GM12878 (cell line): ENCODE data around the gene SNAI3. TPM values are rescaled to one million over a fixed set of nuclear protein-coding genes. Genes with fewer than 3 reads are reported as not detected.

ENCODE experiments used
- ATAC-seq: fragments of 200-7000 bp; cut with Tn5 transposase; 3 replicates; pipeline ENCODE4 v1.9.1; 2020; ENCODE audit warnings: mild to moderate bottlenecking, moderate library complexity
- BruUV-seq: library from RNA; stranded (reverse); fragments of 400-500 nt; replicated peaks from 2 replicates; lab custom pipeline; 2021; lab: Mats Ljungman, UMichigan
- CTCF ChIA-PET: fragments of 300-600 bp; sonication (Branson Sonifier 250); formaldehyde crosslinking; extraction: SDS; loops from one replicate; lab custom pipeline; 2021; ENCODE audit warnings: inconsistent platforms; lab: Yijun Ruan, JAX
- POLR2A ChIA-PET: fragments of 350-600 bp; formaldehyde crosslinking; extraction: SDS; loops from one replicate; lab custom pipeline; 2021; ENCODE audit warnings: inconsistent platforms; lab: Charles Lee
- RAD21 ChIA-PET: fragments of 300-600 bp; sonication (Branson Sonifier 250); formaldehyde crosslinking; loops from one replicate; lab custom pipeline; 2023; ENCODE audit warnings: antibody characterized with exemption; ENCODE audit not compliant: unreplicated experiment; lab: Charles Lee
- SMC1A ChIA-PET: fragments of 300-600 bp; sonication (Branson Sonifier 250); formaldehyde crosslinking; loops from one replicate; lab custom pipeline; 2023; ENCODE audit not compliant: unreplicated experiment, uncharacterized antibody; lab: Charles Lee
- DNase-seq: peaks from one replicate; pipeline ENCODE4 v3.0.0-alpha.2; 2011; ENCODE audit warnings: low read depth, low spot score
- FAIRE-seq: peaks from 3 replicates; lab custom pipeline; 2011; peaks lifted over from hg19 to GRCh38; lab: Jason Lieb, UNC
- H2AFZ ChIP-seq: 2 replicates; pipeline ENCODE4 v1.6.0; 2011; ENCODE audit warnings: low read depth, low read length, control low read depth; ENCODE audit not compliant: control insufficient read depth
- H3K27ac ChIP-seq: 2 replicates; pipeline ENCODE4 v1.5.1; 2011; ENCODE audit warnings: control low read depth; ENCODE audit not compliant: control insufficient read depth, insufficient read depth
- H3K27me3 ChIP-seq, 2 experiments: replicated peaks in 1 of 2; 2 replicates each; pipeline versions ENCODE4 v1.6.0 to v1.6.1; 2011; ENCODE audit warnings: low read length in 1 of 2; ENCODE audit not compliant: control insufficient read depth in 2 of 2, insufficient read depth in 2 of 2
- H3K36me3 ChIP-seq, 2 experiments: 2 replicates each; pipeline ENCODE4 v1.5.1; 2011; ENCODE audit warnings: low read length in 1 of 2; ENCODE audit not compliant: control insufficient read depth in 2 of 2, insufficient read depth in 2 of 2
- H3K4me1 ChIP-seq: 2 replicates; pipeline ENCODE4 v1.6.1; 2011; ENCODE audit warnings: mild to moderate bottlenecking, low read length, moderate library complexity, mixed read lengths; ENCODE audit not compliant: control insufficient read depth, insufficient read depth
- H3K4me2 ChIP-seq: 2 replicates; pipeline ENCODE4 v1.6.0; 2011; ENCODE audit warnings: control low read depth; ENCODE audit not compliant: control insufficient read depth, insufficient read depth
- H3K4me3 ChIP-seq: fragments of 200-600 bp; sonication (generic); 2 replicates; pipeline ENCODE4 v1.5.1; 2016
- H3K79me2 ChIP-seq: 2 replicates; pipeline ENCODE4 v1.6.0; 2011; ENCODE audit warnings: low read length; ENCODE audit not compliant: control insufficient read depth, insufficient read depth
- H3K9ac ChIP-seq: 2 replicates; pipeline ENCODE4 v1.8.0; 2011; ENCODE audit warnings: low read length, control low read depth, mixed read lengths; ENCODE audit not compliant: control insufficient read depth, insufficient read depth
- H3K9me3 ChIP-seq: replicated peaks from 3 replicates; pipeline ENCODE4 v1.5.1; 2011; ENCODE audit warnings: mild to moderate bottlenecking, low read length; ENCODE audit not compliant: control insufficient read depth, insufficient read depth
- H4K20me1 ChIP-seq: 2 replicates; pipeline ENCODE4 v1.6.0; 2011; ENCODE audit not compliant: control insufficient read depth, insufficient read depth
- CBFB ChIP-seq: IDR thresholded peaks from 2 replicates; pipeline ENCODE4 v1.6.1; 2016; ENCODE audit warnings: antibody characterized with exemption, low read depth
- CBX5 ChIP-seq: sonication (generic); IDR thresholded peaks from 2 replicates; pipeline ENCODE4 v1.6.1; 2016; ENCODE audit warnings: low read depth, moderate library complexity, mild to moderate bottlenecking, inconsistent platforms
- MEF2B ChIP-seq: fragments of 450-650 bp; IDR thresholded peaks from 2 replicates; pipeline ENCODE4 v1.6.1; 2018; ENCODE audit warnings: mild to moderate bottlenecking, moderate library complexity; ENCODE audit not compliant: partially characterized antibody, poor library complexity, severe bottlenecking
- POLR2AphosphoS5 ChIP-seq: IDR thresholded peaks from 2 replicates; pipeline ENCODE4 v1.6.1; 2011; ENCODE audit warnings: mild to moderate bottlenecking, low read length, inconsistent platforms
- RAD51 ChIP-seq: fragments of 450-650 bp; IDR thresholded peaks from 2 replicates; pipeline ENCODE4 v1.6.1; 2016; ENCODE audit warnings: moderate library complexity, mild to moderate bottlenecking, inconsistent platforms
- WGBS: methylation state at CpG from one replicate; pipeline ENCODE4 v1.1.6; 2016; ENCODE audit warnings: low lambda C conversion rate; ENCODE audit not compliant: insufficient replicate concordance, insufficient coverage; ENCODE audit errors: missing lambda C conversion rate; 5-methylcytosine and 5-hydroxymethylcytosine counted together
- in situ Hi-C: fragments of 300-500 bp; cut with MboI; formaldehyde crosslinking; loops from 9 replicates; pipeline ENCODE4 v1.14.3; 2018; ENCODE audit warnings: mixed read lengths
- intact Hi-C: fragments of 100-400 bp; cut with micrococcal nuclease; formaldehyde crosslinking; loops from one replicate; pipeline ENCODE4 v1.14.2; 2022; ENCODE audit not compliant: unreplicated experiment
- polyA plus RNA-seq, 11 experiments: library from polyadenylated mRNA; depleted of rRNA in 4 of 11; unstranded in 6 of 11; stranded (reverse) in 5 of 11; fragments of >200 nt; fragmentation: Nextera tagmentation in 4 of 11; fragmentation: Illumina TruSeq in 1 of 11; extraction: Ambion mirVana in 4 of 11; extraction: Trizol in 1 of 11; gene quantifications; 1 replicate in 1 of 11; 2 replicates in 10 of 11; pipeline versions ENCODE4 v1.2.1 to v1.2.3, GENCODE V29; 2011 to 2016; ENCODE audit warnings: inconsistent platforms in 2 of 11, missing spikeins in 2 of 11, low read depth in 1 of 11
- total RNA-seq, 4 experiments: library from RNA; depleted of rRNA in 3 of 4; stranded (reverse); fragments of >200 nt in 3 of 4; fragmentation: Illumina TruSeq in 1 of 4; extraction: Trizol in 1 of 4; gene quantifications; 2 replicates each; pipeline versions ENCODE4 v1.2.1 to v1.2.3, GENCODE V29; 2013 to 2021
- TF ChIP-seq, protein P1 (sequence below): IDR thresholded peaks from 2 replicates; pipeline ENCODE4 v1.6.1; 2012; ENCODE audit warnings: low read length, inconsistent platforms
- TF ChIP-seq, protein P2 (sequence below): IDR thresholded peaks from 2 replicates; pipeline ENCODE4 v1.6.1; 2011; ENCODE audit warnings: mild to moderate bottlenecking, low read depth, low read length, moderate library complexity; ENCODE audit not compliant: insufficient replicate concordance
- TF ChIP-seq, protein P3 (sequence below): fragments of 450-650 bp; IDR thresholded peaks from 2 replicates; pipeline ENCODE4 v1.6.1; 2017; ENCODE audit warnings: mild to moderate bottlenecking, low read depth, inconsistent platforms; ENCODE audit not compliant: poor library complexity, severe bottlenecking

Gene SNAI3
- total and polyA plus RNA-seq, 10 of the 15 experiments (the other 5 are each of a cell fraction or from before 2014, with no cell fraction given) = 0.21 to 7.4 (median 3.0) TPM

DNA sequence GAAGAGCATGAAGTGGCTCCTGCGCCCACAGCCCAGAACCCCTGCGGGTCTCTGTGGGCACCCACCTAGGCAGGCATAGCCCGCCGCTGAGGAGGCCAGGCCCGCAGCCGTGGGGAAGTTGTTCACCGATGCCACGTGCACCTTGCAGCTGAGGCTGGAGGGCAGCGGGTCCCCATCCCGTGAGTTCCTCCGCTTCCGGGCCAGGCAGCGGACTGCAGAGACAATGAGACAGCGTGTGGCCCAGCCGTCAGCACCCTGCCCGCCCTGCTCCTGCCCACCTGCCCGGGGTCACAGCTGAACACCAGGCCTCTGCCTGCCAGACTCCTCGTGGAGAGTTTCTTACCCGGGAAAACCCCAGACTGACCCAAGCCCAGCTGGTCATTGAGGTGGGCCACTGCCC is 28.9 kb downstream of the SNAI3 start:
- ChIA-PET SMC1A (no interaction called here), POLR2A (no interaction called here), RAD21 (no interaction called here), CTCF (no interaction called here)
- H4K20me1 ChIP-seq = no peaks in the 10 kb centered on the region
- in situ Hi-C loops (no loop called here), intact Hi-C loops (no loop called here)
- H3K9me3 ChIP-seq = no peaks in the 10 kb centered on the region
- BruUV-seq = no TSS peak
- no peak overlapping the region for H3K4me3 ChIP-seq
- H3K4me1 ChIP-seq = peaks cover 9% of the 10 kb centered on the region
- DNase-seq (no peak), FAIRE-seq (no peak), ATAC-seq (no peak)
- H3K36me3 ChIP-seq = peaks cover 6 to 19% of the 10 kb centered on the region in 2 experiments
- H2AFZ ChIP-seq = no peak overlapping the region
- no peak overlapping the region for H3K9ac ChIP-seq
- H3K4me2 ChIP-seq = no peak overlapping the region
- TF ChIP-seq, protein P1, sequence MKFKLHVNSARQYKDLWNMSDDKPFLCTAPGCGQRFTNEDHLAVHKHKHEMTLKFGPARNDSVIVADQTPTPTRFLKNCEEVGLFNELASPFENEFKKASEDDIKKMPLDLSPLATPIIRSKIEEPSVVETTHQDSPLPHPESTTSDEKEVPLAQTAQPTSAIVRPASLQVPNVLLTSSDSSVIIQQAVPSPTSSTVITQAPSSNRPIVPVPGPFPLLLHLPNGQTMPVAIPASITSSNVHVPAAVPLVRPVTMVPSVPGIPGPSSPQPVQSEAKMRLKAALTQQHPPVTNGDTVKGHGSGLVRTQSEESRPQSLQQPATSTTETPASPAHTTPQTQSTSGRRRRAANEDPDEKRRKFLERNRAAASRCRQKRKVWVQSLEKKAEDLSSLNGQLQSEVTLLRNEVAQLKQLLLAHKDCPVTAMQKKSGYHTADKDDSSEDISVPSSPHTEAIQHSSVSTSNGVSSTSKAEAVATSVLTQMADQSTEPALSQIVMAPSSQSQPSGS = no peak
- TF ChIP-seq POLR2AphosphoS5 (no peak), CBFB (no peak), MEF2B (no peak), RAD51 (no peak), CBX5 (no peak)
- TF ChIP-seq, protein P2, sequence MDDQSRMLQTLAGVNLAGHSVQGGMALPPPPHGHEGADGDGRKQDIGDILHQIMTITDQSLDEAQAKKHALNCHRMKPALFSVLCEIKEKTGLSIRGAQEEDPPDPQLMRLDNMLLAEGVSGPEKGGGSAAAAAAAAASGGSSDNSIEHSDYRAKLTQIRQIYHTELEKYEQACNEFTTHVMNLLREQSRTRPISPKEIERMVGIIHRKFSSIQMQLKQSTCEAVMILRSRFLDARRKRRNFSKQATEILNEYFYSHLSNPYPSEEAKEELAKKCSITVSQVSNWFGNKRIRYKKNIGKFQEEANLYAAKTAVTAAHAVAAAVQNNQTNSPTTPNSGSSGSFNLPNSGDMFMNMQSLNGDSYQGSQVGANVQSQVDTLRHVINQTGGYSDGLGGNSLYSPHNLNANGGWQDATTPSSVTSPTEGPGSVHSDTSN = no peak
- TF ChIP-seq, protein P3, sequence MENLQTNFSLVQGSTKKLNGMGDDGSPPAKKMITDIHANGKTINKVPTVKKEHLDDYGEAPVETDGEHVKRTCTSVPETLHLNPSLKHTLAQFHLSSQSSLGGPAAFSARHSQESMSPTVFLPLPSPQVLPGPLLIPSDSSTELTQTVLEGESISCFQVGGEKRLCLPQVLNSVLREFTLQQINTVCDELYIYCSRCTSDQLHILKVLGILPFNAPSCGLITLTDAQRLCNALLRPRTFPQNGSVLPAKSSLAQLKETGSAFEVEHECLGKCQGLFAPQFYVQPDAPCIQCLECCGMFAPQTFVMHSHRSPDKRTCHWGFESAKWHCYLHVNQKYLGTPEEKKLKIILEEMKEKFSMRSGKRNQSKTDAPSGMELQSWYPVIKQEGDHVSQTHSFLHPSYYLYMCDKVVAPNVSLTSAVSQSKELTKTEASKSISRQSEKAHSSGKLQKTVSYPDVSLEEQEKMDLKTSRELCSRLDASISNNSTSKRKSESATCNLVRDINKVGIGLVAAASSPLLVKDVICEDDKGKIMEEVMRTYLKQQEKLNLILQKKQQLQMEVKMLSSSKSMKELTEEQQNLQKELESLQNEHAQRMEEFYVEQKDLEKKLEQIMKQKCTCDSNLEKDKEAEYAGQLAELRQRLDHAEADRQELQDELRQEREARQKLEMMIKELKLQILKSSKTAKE = no peak
- H3K27me3 ChIP-seq = no peaks in the 10 kb centered on the region
- peaks cover 33% of the 10 kb centered on the region for H3K79me2 ChIP-seq
- WGBS = 97% methylated on average over 19 of the region's 19 CpGs
- no peak overlapping the region for H3K27ac ChIP-seq
